ENCODE data around the gene PLCXD1.

PLCXD1 gene

DNA sequence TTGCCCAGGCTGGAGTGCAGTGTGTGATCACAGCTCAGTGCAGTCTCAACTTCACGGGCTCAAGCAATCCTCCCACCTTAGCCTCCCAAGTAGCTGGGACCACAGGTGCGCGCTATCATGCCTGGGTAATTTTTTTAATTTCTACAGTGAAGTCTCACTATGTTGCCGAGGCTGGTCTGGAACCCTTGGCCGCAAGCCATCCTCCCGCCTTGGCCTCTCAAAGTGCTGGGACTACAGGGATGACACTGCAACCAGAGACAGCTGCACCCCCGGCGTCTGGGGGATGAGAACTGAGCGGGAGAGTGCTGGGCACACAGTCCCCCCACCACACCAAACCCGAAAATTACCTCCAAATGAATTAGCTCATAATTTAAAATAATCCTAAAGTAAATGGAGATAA is 70.6 kb downstream of the PLCXD1 start:
- TF ChIP-seq, protein P1, sequence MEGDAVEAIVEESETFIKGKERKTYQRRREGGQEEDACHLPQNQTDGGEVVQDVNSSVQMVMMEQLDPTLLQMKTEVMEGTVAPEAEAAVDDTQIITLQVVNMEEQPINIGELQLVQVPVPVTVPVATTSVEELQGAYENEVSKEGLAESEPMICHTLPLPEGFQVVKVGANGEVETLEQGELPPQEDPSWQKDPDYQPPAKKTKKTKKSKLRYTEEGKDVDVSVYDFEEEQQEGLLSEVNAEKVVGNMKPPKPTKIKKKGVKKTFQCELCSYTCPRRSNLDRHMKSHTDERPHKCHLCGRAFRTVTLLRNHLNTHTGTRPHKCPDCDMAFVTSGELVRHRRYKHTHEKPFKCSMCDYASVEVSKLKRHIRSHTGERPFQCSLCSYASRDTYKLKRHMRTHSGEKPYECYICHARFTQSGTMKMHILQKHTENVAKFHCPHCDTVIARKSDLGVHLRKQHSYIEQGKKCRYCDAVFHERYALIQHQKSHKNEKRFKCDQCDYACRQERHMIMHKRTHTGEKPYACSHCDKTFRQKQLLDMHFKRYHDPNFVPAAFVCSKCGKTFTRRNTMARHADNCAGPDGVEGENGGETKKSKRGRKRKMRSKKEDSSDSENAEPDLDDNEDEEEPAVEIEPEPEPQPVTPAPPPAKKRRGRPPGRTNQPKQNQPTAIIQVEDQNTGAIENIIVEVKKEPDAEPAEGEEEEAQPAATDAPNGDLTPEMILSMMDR (IDR thresholded peaks at IDR 0.05; ENCODE audit: low read depth, low read length) = no peak
- no peak for DNase-seq (ENCODE audit: low read depth in 2 of 2)
- H3K4me3 ChIP-seq (replicated peaks in 1 of 2; ENCODE audit: low read depth in 2 of 2, low read length in 2 of 2) = no peak overlapping the region

DNA sequence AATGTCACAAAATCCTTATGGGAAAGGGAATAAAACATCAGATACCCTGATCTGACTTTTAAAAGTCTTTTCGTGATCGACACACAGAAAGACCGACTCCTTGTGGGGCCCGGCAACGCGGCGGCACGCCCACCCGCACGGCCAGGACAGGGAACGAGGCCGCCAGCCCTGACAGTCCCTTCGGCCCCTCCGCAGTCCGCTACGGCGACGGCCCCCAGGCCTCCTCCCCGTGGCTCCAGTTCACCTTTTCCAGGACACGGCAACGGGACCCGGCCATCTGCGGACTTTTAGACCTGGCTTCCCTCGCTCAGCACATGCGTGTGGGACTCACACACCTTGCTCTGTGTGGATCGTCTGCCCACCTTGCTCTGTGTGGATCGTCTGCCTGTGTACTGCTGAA is 71.0 kb downstream of the PLCXD1 start:
- H3K4me3 ChIP-seq (replicated peaks in 1 of 2; ENCODE audit: low read depth in 2 of 2, low read length in 2 of 2) = no peak overlapping the region
- TF ChIP-seq, protein P1 (IDR thresholded peaks at IDR 0.05; ENCODE audit: low read depth, low read length) = no peak
- DNase-seq (ENCODE audit: low read depth in 2 of 2) = no peak

DNA sequence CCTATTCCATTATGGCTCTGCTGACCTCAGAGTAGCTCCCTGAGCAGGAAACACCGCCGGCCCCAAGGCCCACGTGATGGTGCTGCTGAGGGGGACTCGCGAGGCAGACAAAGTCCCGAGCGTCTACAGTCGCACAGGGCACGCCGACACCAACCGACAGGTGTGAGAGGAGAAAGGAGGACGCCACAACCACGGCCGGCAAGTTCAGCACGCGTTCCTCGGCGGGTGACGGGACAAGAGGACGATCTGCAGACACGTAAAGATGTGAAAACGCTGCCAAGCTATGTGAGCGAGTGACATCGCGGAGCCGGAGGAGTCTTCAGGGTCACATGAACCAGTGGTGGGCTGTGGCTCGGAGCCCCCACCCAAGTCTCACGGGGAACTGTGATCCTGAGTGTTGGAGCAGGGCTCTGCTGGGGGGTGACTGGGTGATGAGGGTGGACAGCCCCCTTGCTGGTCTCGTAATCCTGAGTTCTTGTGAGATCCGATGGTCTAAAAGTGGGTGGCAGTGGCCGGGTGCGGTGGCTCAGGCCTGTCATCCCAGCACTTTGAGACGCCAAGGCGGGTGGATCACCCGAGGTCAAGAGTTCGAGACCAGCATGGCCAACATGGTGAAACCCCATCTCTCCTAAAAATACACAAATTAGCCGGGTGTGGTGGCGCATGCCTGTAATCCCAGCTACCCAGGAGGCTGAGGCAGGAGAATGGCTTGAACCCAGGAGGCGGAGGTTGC is 71.6 kb downstream of the PLCXD1 start:
- no peak overlapping the region for H3K4me3 ChIP-seq (replicated peaks in 1 of 2; ENCODE audit: low read depth in 2 of 2, low read length in 2 of 2)
- DNase-seq (ENCODE audit: low read depth in 2 of 2) = no peak
- TF ChIP-seq, protein P1 (IDR thresholded peaks at IDR 0.05; ENCODE audit: low read depth, low read length) = no peak

Measured in cardiac fibroblast (primary cell).